ENCODE results near the gene IRF3. TPM values are rescaled to one million over a fixed set of nuclear protein-coding genes. Genes with fewer than 3 reads are reported as not detected.
"Not testable (repeated sequence)": the region's sequence is repeated elsewhere in the genome, so short reads cannot be mapped to it uniquely, and the experiment has no call there.

The IRF3 gene
- total RNA-seq, 1 donor from 2014 or later, result 46.9 TPM

DNA sequence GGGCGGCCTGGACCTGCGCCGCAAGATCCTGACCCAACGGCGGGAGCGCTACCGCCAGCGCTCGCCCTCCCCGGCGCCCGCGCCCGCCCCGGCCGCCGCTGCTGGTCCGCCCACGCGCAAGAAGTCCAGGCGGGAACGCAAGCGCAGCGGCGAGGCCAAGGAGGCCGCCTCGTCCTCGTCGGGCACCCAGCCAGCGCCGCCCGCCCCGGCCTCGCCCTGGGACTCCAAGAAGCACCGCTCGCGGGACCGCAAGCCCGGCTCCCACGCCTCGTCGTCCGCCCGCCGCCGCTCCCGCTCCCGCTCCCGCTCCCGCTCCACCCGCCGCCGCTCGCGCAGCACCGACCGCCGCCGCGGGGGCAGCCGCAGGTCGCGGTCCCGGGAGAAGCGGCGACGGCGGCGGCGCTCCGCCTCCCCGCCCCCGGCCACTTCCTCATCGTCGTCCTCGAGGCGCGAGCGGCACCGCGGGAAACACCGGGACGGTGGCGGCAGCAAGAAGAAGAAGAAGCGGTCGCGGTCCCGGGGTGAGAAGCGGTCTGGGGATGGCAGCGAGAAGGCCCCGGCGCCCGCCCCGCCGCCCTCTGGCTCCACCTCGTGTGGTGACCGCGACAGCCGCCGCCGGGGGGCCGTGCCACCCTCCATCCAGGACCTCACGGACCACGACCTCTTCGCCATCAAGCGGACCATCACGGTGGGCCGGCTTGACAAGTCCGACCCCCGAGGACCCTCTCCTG lies 13.7 kb downstream of the IRF3 start:
- no peak for DNase-seq (ENCODE audit: extremely low read depth, low read depth, low spot score)

DNA sequence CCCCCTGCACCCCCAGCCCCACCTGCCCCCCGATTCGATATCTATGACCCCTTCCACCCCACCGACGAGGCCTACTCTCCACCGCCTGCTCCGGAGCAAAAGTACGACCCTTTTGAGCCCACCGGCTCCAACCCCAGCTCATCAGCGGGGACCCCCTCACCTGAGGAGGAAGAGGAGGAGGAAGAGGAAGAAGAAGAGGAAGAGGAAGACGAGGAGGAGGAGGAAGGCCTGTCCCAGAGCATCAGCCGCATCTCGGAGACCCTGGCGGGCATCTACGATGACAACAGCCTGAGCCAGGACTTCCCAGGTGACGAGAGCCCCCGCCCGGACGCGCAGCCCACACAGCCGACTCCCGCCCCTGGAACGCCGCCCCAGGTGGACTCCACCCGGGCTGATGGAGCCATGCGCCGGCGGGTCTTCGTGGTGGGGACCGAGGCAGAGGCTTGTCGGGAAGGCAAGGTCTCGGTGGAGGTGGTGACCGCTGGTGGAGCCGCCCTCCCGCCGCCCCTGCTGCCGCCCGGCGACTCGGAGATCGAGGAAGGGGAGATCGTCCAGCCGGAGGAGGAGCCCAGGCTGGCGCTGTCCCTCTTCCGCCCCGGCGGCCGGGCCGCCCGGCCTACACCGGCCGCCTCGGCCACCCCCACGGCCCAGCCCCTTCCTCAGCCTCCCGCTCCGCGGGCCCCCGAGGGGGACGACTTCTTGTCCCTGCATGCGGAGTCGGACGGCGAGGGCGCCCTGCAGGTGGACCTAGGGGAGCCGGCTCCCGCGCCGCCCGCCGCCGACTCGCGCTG lies 14.4 kb downstream of the IRF3 start:
- no peak for DNase-seq (ENCODE audit: extremely low read depth, low read depth, low spot score)

DNA sequence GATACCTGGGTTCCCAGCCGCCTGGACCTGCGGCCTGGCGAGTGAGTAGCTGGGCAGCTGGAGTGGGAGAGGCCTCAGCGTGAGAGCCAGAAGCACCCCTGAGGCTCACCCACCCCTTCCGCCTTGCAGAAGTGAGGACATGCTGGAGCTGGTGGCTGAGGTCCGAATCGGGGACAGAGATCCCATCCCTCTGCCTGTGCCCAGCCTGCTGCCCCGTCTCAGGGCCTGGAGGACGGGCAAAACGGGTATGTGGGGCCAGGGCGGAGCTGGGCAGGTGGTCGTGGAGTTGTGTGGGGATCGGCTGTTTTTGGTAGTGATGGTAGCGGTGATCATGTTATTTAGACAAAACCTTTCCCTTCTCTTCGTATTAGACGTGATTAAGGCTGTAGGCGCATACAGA lies 19.1 kb downstream of the IRF3 start:
- DNase-seq (ENCODE audit: extremely low read depth, low read depth, low spot score), result no peak

DNA sequence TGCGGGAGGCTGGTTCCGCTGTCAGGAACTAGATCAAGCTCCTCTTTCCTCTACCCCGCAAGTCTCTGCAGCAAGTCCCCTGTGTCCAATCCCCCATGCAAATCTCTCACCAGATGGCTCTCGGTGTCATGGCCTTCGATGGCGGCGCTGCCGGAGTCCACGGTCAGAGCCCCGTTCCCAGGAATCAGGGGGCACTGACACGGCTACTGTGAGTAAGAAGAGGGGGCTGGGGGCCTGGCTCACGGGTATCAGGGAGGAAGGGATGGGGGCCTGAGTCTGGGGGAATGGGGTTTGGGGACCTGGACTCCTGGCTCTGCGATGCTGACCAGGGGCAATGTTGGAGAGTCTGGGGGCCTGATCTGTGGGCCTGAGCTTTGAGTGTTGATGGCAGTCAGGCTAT lies 19.7 kb downstream of the IRF3 start:
- DNase-seq (ENCODE audit: extremely low read depth, low read depth, low spot score), result no peak

DNA sequence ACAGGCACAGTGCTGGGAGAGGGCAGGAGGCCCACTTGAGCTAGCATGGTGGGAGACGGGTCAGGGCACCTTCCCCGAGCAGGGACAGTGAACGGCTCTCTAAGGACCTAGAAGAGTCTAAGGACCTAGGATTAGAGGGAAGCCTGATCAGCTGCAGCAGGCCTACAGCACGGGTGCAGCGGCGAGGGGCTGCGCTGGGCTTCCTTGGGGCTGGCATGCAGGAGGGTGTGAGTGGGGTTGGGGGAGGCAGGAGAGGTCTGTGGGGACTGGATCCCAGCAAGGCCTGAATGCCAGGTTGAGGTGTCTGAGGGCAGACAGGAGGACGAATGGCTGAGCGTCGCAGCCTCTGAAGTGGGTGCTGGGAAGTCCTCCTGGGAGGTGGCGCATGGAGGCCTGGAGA lies 20.1 kb downstream of the IRF3 start:
- DNase-seq (ENCODE audit: extremely low read depth, low read depth, low spot score), result no peak

DNA sequence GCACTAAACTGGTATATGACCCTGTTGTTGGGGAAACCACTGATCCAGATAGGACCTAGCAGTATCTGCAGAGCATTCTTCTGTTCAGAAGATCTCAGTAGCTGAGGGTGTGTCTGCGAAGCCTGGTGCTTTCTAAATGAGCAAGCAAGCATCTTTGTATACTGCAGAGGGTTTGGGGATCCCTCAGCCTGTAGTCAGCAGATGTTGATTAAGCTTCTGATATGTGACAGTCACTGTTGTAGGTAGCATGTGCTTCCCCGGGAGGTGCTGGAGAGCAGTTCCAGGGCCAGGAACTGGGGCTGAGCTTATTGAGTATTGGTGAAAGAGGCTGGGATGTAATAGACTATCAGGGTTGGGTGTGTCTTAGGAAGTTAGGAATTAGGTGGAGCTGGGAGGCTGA lies 22.2 kb downstream of the IRF3 start:
- no peak for DNase-seq (ENCODE audit: extremely low read depth, low read depth, low spot score)

DNA sequence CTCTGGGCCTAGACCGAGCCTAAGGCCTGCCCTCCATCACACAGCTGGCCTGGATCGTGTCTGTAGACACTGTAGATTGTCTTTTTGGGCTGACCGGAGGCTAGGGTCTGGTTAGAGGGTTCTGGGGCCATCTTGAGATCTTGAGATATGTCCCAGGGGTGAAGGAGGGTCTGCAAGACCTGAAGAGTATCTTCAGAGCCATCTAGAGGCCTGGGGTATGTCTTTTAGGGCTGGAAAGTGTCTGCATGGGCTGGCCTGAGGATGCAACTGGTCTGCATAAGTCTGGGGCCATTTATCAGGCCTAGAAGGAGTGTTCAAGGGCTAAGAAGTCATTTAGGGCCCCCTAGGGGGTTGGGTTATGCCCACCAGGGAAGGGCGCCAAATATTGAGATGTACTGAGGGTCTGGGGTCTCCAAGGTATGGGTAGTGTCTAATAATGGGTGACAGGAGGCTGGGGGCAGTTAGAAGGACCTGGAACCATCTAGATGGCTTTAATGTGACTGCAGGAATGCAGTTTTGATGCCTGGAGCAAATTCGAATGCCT lies 23.1 kb downstream of the IRF3 start:
- DNase-seq (ENCODE audit: extremely low read depth, low read depth, low spot score), result no peak

DNA sequence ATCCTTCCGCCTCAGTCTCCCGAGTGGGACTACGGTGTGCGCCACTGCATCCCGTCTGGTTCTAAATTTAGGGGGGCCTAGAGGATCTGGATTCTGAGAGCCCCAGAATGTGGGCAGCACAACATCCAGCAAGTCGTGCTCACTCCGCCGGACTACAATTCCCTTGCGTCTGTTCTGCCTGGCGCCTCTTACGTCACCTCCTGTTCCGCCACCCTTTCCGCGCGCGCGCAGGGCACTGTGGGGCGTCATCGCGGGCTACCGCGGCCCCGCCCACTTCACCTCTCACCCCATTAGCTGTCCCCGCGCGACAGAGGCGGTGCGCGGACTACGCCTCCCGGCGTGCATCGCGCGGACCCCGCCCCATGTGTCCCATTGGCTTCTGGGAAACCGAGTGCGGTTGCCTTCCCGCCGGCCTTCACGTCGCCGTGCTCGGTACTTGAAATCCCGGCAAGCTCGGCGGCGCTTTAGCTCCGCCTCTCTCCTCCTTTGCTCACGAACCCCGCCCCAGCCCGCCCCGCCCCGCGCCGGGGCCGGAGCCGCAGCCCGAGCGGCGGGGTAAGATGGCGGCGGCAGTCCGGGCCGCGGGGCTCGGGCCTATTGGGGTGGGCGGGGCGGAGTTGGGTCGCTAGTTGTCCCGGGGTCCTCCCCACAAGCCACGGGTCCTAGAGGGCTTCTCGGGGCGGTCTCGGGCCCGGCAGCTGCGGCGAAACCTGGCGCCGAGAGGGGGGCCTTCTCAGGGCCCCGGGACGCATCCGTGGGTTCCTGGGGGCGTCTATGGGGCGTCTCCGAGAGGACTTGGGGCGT lies 23.8 kb downstream of the IRF3 start, which contains the start of gene SCAF1:
Gene SCAF1, plus strand, starts transcription at position 522 of the 804 bp plus-strand sequence. CDS start 2,818 bp downstream, outside the sequence.
- peak; percentile 82 for DNase-seq (ENCODE audit: extremely low read depth, low read depth, low spot score)

DNA sequence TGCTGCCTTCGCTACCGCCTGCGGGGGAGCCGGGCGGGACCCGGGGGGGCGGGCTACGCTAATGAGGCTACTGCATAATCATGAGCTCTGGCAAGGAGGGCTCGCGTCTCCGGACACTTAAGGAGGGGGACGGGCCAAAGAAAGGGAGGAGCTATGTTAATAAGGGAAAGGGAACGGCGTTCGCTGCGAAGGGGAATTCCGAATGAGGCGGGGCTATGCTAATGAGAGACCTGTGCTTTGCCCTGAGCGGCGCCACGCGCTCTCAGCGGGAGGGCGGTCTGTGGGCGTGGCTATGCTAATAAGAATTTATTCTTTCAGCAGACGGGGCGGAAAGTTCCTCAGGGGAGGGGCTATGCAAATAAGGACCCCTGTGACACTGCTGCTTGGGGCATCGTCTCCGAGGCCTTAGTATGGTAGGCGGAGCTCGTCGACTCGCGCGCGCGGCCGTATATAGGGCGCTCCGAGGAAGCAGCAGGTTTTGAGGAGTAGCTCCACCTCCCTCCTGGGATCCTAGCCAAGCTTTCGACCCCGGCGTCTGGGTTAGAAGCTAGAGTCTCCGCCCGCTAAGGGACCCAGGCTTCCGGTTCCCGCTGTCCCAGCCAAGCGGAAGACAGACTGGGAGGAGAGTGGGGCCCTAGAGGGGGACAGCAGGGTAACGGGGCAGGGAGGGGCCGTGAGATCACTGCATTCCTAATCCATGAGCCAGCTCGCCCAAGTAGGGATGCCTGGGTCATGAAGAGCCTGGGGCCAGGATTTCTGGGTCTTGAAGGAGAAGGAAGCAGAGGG lies 25.4 kb downstream of the IRF3 start, which contains the start of gene RRAS:
Gene RRAS, minus strand, starts transcription at position 31 of the 786 bp plus-strand sequence. CDS start 45 bp downstream, outside the sequence.
- peak; percentile 98 for DNase-seq (ENCODE audit: extremely low read depth, low read depth, low spot score)

DNA sequence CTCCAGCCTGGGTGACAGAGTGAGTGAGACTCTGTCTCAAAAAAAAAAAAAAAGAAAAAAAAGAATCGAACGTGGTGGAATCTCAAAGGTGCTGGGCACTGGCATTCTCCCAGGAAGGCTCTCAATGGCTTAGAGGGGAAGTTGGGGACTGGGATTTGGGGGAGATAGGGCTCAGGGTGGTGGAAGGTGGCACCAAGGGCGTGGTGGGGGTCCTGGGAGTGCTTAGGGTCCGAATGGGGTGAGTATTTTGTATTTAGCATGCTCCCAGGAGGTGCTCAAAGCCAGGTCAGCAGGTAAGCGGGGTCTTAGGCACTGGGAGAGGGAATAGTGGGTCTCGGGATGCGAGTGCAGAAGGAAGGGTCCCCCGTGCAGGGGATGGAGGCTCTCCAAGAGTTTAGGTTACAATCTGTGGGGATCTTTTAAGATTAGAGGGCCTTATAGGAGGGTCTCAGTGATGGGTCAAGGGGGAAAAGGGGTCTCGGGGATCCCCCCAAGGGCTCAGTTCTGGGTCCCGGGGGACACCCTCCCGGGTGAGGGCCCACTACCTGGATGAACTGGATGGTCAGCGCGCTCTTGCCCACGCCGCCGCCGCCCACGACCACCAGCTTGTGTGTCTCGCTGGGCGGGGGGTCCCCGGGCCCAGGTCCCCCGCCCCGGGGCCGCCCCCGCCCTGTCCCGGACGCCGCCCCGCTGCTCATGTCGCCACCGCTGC lies 26.1 kb downstream of the IRF3 start:
- DNase-seq (ENCODE audit: extremely low read depth, low read depth, low spot score), result no peak

DNA sequence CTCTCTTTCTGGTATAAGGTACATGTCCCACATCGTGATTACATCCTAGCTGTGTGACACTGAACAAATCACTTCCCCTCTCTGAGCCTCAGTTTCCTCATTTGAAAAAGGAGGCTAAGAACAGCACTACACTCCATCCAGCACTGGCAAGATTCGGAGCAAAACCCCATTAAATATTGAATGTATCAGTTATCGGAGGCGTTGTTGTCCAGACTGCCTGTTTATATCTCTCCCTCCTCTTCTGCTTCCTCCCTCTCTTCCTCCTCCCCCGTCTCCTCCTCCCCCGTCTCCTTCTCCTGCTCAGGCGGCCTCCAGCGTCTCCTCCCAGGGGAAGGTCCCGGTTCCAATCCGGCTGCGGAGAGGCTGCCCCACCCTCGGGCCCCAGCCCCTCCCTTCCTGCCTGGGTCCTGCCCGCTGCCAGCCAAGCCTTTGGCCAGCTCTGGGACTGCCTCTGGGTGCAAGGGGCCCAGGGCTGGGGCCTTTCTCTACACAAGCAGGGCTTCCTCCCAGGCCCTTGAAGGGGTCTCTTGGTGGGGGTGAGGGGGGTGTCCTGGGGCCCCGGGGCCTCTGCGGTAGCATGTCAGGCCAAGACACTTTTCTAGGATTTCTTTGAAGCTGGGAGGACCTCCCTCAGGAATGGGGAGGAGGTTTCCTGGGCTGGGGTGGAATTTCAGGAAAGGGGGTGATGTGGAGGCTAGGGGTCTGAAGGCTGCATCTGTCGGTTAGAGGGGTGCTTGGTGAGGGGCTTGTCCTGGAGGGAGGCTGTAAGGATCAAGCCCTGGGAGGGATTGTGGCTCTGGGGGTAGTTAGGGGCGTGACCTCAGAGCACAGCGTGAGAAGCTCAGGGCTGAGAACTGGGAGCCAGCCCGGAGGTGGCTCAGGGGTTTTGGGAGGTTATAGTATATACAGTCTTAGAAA lies 27.6 kb downstream of the IRF3 start:
- no peak for DNase-seq (ENCODE audit: extremely low read depth, low read depth, low spot score)

DNA sequence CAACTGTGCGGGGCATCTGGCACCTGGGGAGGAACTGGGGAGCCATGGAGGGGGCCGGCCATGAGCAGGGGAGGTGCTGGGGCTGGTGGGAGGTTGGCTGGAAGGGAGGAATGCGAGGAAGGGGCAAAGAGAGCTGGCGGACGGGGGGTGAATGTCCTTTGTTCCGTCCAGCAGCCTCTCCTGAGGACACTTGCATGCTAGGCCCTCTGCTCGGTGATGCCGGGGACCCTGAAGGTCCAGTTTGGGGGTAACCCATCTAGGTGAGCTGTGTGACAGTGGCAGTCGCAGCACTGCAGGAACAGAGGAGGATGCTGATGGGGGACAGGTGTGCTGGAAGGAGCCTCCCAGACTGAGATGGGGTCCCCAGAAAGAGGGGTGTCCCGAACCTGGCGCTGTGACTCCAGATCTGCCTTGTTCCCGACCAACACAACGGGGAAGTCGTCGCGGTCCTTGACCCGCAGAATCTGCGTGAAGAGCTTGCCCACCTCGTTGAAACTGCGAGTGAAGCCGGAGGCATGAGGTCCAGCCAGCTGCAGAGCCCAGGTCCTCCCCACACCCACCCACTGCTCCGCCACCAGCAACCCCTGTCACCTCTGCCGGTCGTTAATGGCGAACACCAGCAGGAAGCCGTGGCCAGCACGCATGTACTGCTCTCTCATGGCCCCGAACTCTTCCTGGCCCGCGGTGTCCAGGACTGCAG lies 29.3 kb downstream of the IRF3 start:
- DNase-seq (ENCODE audit: extremely low read depth, low read depth, low spot score), result no peak

DNA sequence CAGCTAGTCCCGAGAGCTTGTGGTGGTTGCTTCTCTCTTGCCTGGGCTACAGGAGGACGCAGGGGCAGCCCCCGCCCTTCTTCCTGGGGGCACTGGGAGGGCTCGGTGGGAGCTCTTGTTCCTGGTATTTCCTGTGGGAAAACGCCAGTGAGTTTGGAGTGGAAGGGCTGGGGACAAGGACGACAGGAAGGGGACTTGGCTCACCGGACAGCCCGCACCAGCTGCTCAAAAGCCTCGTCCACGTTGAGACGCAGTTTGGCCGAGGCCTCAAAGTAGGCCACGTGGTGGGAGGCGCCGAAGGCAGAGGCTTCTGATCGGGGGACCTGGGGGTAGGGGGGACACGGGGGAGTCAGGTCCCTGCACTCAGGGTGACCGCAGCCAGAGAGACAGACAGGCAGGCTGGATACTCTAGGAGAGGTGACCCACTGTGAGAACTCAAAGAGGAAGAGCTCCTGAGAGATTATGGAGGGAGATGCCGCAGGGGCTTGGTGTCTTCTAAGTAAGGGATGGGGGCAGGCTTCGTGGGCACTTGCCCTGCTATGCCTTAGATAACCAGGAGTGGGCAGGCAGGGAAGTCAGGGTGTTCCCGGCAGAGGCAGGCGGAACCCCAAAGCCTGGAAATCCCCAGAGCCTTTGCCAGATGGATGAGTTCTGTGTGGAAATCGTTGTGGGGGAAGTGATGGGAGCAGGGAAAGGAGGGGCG lies 30.0 kb downstream of the IRF3 start:
- DNase-seq (ENCODE audit: extremely low read depth, low read depth, low spot score), result no peak

DNA sequence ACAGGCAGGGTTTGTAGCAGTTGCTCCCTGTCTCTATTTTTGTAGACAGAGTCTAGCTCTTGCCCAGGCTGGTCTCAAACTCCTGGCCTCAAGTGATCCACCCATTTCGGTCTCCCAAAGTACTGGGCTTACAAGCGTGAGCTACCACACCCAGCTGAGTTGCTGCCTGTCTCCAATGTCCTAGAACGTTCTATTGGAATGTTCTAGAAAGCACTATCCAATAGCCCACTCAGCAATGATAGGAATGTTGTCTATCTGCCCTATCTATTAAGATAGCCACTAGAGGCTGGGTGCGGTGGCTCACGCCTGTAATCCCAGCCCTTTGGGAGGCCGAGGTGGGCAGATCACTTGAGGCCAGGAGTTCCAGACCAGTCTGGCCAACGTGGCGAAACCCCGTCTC lies 32.4 kb downstream of the IRF3 start:
- not testable (repeated sequence) for DNase-seq (ENCODE audit: extremely low read depth, low read depth, low spot score)

DNA sequence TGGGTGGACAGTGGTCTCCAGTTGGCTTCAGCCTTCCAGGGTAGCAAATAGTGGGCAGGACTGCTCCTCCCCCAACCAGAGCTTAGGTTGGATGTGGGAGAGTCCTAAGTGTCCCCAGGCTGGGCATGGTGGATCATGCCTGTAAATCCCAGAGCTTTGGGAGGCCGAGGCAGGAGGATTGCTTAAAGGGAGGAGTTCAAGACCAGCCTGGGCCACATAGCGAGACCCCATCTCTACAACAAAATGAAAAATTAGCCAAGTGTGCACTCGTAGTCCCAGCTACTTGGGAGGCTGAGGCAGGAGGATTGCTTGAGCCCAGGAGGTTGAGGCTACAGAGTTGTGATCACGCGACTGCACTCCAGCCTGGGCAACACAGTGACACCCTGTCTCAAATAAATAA lies 33.1 kb downstream of the IRF3 start:
- DNase-seq (ENCODE audit: extremely low read depth, low read depth, low spot score), result no peak

DNA sequence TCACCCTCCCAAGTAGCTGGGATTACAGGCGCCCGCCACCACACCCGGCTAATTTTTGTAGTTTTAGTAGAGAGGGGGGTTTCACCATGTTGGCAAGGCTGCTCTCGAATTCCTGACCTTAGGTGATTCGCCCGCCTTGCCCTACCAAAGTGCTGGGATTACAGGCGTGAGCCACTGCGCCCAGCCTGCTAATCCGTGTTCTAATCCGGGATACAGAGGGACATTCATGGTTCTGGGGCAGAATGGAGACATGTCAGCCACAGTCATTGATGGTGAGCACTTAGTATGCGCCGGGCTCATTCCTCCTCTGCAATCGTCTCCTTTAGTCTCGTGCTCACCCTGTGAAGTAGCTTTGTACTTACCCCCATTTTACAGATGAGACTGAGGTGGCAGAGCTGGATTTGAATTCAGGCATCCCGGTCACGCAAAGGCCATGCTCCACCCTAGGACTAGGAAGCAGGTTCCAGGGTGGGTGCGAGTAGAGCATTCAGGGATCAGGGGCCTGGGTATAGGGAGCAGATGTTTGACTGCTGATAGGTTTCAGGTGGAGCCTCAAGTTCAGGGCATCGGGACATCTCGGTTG lies 34.0 kb downstream of the IRF3 start:
- no peak for DNase-seq (ENCODE audit: extremely low read depth, low read depth, low spot score)

Data from glomerular endothelial cell (primary cell).